Measurements from ENCODE around the gene TUBA4A.

GRCh38 chr2:219286436-219287115 is 32.9 kb upstream of the TUBA4A start:
- TF ChIP-seq CTCF (IDR thresholded peaks at IDR 0.05) = no peak
- no peak for TF ChIP-seq POLR2A (IDR thresholded peaks at IDR 0.05)
